ENCODE results near the gene NR3C1. TPM values are rescaled to one million over a fixed set of nuclear protein-coding genes. Genes with fewer than 3 reads are reported as not detected.

Gene NR3C1
- total and polyA plus RNA-seq, 2 experiments from 2014 or later = 41.0 to 60.5 TPM

GRCh38 chr5:143395638-143396352, 7.7 kb downstream of the NR3C1 start:
- H3K4me2 ChIP-seq = peak overlapping the region; percentile 93
- H3K9me2 ChIP-seq (replicated peaks; ENCODE audit: insufficient read depth) = no peaks in the 10 kb centered on the region
- H3K27me3 ChIP-seq = no peaks in the 10 kb centered on the region
- 81% methylated on average over 2 of the region's 2 CpGs for WGBS (ENCODE audit: low lambda C conversion rate, missing lambda C conversion rate)
- DNase-seq (ENCODE audit: low spot score) = no peak
- H3K27ac ChIP-seq = no peak overlapping the region
- no peak for TF ChIP-seq EZH2phosphoT487 (IDR thresholded peaks at IDR 0.05; ENCODE audit: low read depth, severe bottlenecking, unreplicated experiment)
- TF ChIP-seq CTCF (IDR thresholded peaks at IDR 0.05; ENCODE audit: poor library complexity) = no peak
- no peak for TF ChIP-seq EZH2 (IDR thresholded peaks at IDR 0.05; ENCODE audit: borderline replicate concordance)
- peaks cover 64% of the 10 kb centered on the region for H4K20me1 ChIP-seq (ENCODE audit: insufficient read depth, poor library complexity, severe bottlenecking)
- H3K36me3 ChIP-seq (replicated peaks; ENCODE audit: insufficient read depth, low read depth) = no peaks in the 10 kb centered on the region
- no peaks in the 10 kb centered on the region for H3K9me3 ChIP-seq (ENCODE audit: low read depth)
- no peak overlapping the region for H2AFZ ChIP-seq
- H3K4me1 ChIP-seq (ENCODE audit: insufficient read depth) = peaks cover 6% of the 10 kb centered on the region
- H3K4me3 ChIP-seq = no peak overlapping the region
- peaks cover 100% of the 10 kb centered on the region for H3K79me2 ChIP-seq

GRCh38 chr5:143393524-143393923, 10.0 kb downstream of the NR3C1 start:
- no peak overlapping the region for H3K4me2 ChIP-seq
- H4K20me1 ChIP-seq (ENCODE audit: insufficient read depth, poor library complexity, severe bottlenecking) = peaks cover 66% of the 10 kb centered on the region
- DNase-seq (ENCODE audit: low spot score) = no peak
- TF ChIP-seq EZH2 (IDR thresholded peaks at IDR 0.05; ENCODE audit: borderline replicate concordance) (no peak), CTCF (IDR thresholded peaks at IDR 0.05; ENCODE audit: poor library complexity) (no peak)
- H3K36me3 ChIP-seq (replicated peaks; ENCODE audit: insufficient read depth, low read depth) = no peaks in the 10 kb centered on the region
- H3K4me1 ChIP-seq (ENCODE audit: insufficient read depth) = peaks cover 3% of the 10 kb centered on the region
- no peak overlapping the region for H3K4me3 ChIP-seq
- WGBS (ENCODE audit: low lambda C conversion rate, missing lambda C conversion rate) = 90% methylated on average over 1 of the region's 1 CpG
- no peak overlapping the region for H2AFZ ChIP-seq
- H3K9me2 ChIP-seq (replicated peaks; ENCODE audit: insufficient read depth) = no peaks in the 10 kb centered on the region
- no peaks in the 10 kb centered on the region for H3K27me3 ChIP-seq
- H3K9me3 ChIP-seq (ENCODE audit: low read depth) = no peaks in the 10 kb centered on the region
- H3K27ac ChIP-seq = no peak overlapping the region
- peaks cover 100% of the 10 kb centered on the region for H3K79me2 ChIP-seq

GRCh38 chr5:143390941-143391340, 12.5 kb downstream of the NR3C1 start:
- H3K27ac ChIP-seq = no peak overlapping the region
- no peaks in the 10 kb centered on the region for H3K36me3 ChIP-seq (replicated peaks; ENCODE audit: insufficient read depth, low read depth)
- no peak overlapping the region for H3K4me2 ChIP-seq
- H3K79me2 ChIP-seq = peaks cover 100% of the 10 kb centered on the region
- no peak overlapping the region for H2AFZ ChIP-seq
- TF ChIP-seq CTCF (IDR thresholded peaks at IDR 0.05; ENCODE audit: poor library complexity) = no peak
- H3K9me2 ChIP-seq (replicated peaks; ENCODE audit: insufficient read depth) = no peaks in the 10 kb centered on the region
- 62% methylated on average over 2 of the region's 2 CpGs for WGBS (ENCODE audit: low lambda C conversion rate, missing lambda C conversion rate)
- peaks cover under 1% of the 10 kb centered on the region for H3K9me3 ChIP-seq (ENCODE audit: low read depth)
- no peak for DNase-seq (ENCODE audit: low spot score)
- peaks cover 58% of the 10 kb centered on the region for H4K20me1 ChIP-seq (ENCODE audit: insufficient read depth, poor library complexity, severe bottlenecking)
- no peaks in the 10 kb centered on the region for H3K4me1 ChIP-seq (ENCODE audit: insufficient read depth)
- no peak overlapping the region for H3K4me3 ChIP-seq
- no peaks in the 10 kb centered on the region for H3K27me3 ChIP-seq

GRCh38 chr5:143390258-143390657, 13.2 kb downstream of the NR3C1 start:
- Histone ChIP-seq H3K27me3 (no peaks in the 10 kb centered on the region), H3K27ac (no peak overlapping the region), H3K9me3 (ENCODE audit: low read depth) (peaks cover 7% of the 10 kb centered on the region), H3K9me2 (replicated peaks; ENCODE audit: insufficient read depth) (no peaks in the 10 kb centered on the region), H3K79me2 (peaks cover 100% of the 10 kb centered on the region), H4K20me1 (ENCODE audit: insufficient read depth, poor library complexity, severe bottlenecking) (peaks cover 52% of the 10 kb centered on the region), H3K36me3 (replicated peaks; ENCODE audit: insufficient read depth, low read depth) (no peaks in the 10 kb centered on the region), H3K4me2 (no peak overlapping the region), H3K4me1 (ENCODE audit: insufficient read depth) (no peaks in the 10 kb centered on the region), H3K4me3 (no peak overlapping the region), H2AFZ (no peak overlapping the region)
- TF ChIP-seq EZH2 (IDR thresholded peaks at IDR 0.05; ENCODE audit: borderline replicate concordance) = no peak
- TF ChIP-seq EZH2phosphoT487 (IDR thresholded peaks at IDR 0.05; ENCODE audit: low read depth, severe bottlenecking, unreplicated experiment) = no peak
- no peak for TF ChIP-seq CTCF (IDR thresholded peaks at IDR 0.05; ENCODE audit: poor library complexity)
- no peak for DNase-seq (ENCODE audit: low spot score)
